Kidney epithelial cell (primary cell): ENCODE data around the gene OR13A1. TPM values are rescaled to one million over a fixed set of nuclear protein-coding genes. Genes with fewer than 3 reads are reported as not detected.

ENCODE experiments used
- DNase-seq: peaks from one replicate; pipeline ENCODE4 v3.0.0-alpha.2; 2010; ENCODE audit warnings: low read depth
- H3K27me3 ChIP-seq: 2 replicates; pipeline ENCODE4 v1.6.0; 2011; ENCODE audit warnings: low read length; ENCODE audit not compliant: control insufficient read depth, insufficient read depth
- H3K36me3 ChIP-seq: 2 replicates; pipeline ENCODE4 v1.5.1; 2011; ENCODE audit warnings: low read length; ENCODE audit not compliant: control insufficient read depth, insufficient read depth
- H3K4me3 ChIP-seq: 2 replicates; pipeline ENCODE4 v1.5.1; 2011; ENCODE audit warnings: low read depth, mild to moderate bottlenecking, control low read depth, low read length
- total RNA-seq: library from RNA; depleted of rRNA; stranded (reverse); fragments of >200 nt; gene quantifications from 2 replicates; pipeline ENCODE4 v1.2.3, GENCODE V29; 2015
- TF ChIP-seq, protein P1 (sequence below): IDR thresholded peaks from 2 replicates; pipeline ENCODE4 v1.5.1; 2011; ENCODE audit warnings: mild to moderate bottlenecking, moderate library complexity, low read length, control low read depth, inconsistent platforms; ENCODE audit not compliant: insufficient read depth, poor library complexity, severe bottlenecking

The OR13A1 gene
- total RNA-seq, 1 donor from 2014 or later: not detected

DNA sequence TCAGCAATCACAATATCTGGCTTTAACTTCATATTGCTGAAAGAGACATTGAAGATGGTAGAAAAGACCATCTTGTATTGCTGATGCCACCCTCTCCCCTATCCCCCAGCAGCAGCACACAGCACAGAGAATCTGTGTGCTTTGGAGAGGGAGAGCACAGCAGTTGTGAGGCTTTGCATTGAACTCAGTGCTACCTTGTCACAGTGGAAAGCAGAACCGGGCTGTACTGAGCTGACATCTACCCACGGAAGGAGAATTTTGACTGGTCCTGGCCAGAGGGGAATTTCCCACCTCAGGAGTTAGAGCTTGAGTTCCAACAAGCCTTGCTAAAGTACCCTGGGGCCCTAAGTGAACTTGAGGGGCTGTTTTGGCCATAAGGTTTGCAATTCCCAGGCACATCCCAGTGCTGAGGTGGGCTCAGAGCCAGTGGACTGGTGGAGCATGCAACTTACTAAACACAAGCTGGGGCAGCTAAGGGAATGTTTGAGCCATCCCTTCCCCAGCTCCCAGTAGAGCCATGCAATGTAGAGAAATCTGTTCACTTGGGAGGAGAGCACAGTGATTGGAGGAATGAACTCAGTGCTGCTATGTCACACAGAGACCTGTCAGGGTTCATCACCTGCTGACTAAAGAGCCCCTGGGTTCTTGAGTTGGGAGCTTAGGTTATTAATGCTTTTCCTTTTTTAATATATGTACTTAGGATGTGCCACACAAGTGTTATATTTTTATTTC, 62.1 kb downstream of the OR13A1 start:
- Histone ChIP-seq H3K4me3 (no peak overlapping the region), H3K27me3 (peaks cover 2% of the 10 kb centered on the region), H3K36me3 (no peaks in the 10 kb centered on the region)
- TF ChIP-seq, protein P1, sequence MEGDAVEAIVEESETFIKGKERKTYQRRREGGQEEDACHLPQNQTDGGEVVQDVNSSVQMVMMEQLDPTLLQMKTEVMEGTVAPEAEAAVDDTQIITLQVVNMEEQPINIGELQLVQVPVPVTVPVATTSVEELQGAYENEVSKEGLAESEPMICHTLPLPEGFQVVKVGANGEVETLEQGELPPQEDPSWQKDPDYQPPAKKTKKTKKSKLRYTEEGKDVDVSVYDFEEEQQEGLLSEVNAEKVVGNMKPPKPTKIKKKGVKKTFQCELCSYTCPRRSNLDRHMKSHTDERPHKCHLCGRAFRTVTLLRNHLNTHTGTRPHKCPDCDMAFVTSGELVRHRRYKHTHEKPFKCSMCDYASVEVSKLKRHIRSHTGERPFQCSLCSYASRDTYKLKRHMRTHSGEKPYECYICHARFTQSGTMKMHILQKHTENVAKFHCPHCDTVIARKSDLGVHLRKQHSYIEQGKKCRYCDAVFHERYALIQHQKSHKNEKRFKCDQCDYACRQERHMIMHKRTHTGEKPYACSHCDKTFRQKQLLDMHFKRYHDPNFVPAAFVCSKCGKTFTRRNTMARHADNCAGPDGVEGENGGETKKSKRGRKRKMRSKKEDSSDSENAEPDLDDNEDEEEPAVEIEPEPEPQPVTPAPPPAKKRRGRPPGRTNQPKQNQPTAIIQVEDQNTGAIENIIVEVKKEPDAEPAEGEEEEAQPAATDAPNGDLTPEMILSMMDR: no peak
- no peak for DNase-seq

Other genes starting within 250 kb of the OR13A1 start
- gene ALOX5, start 58.6 kb upstream of the OR13A1 start, total RNA-seq: 18.7 and 23.0 TPM in 2 replicates